MM.1S (cell line): ENCODE results near the gene DPY19L2.
"Not testable (repeated sequence)": the region's sequence is repeated elsewhere in the genome, so short reads cannot be mapped to it uniquely, and the experiment has no call there.

Experiments
- DNase-seq: peaks from one replicate; pipeline ENCODE4 v3.0.0-alpha.2; 2015
- H2AFZ ChIP-seq: fragments of 300-600 bp; sonication (generic); 2 replicates; pipeline ENCODE4 v1.6.0; 2016; ENCODE audit warnings: antibody characterized with exemption, low read length
- H3F3A ChIP-seq: fragments of 300-600 bp; sonication (generic); 2 replicates; pipeline ENCODE4 v1.6.1; 2016; ENCODE audit warnings: mild to moderate bottlenecking, antibody characterized with exemption, low read length, moderate library complexity, mixed read lengths; ENCODE audit not compliant: insufficient read depth
- H3K27ac ChIP-seq: fragments of 300-600 bp; sonication (generic); 2 replicates; pipeline ENCODE4 v1.5.1; 2016; ENCODE audit warnings: mild to moderate bottlenecking, low read length
- H3K27me3 ChIP-seq: fragments of 300-600 bp; sonication (generic); replicated peaks from 2 replicates; pipeline ENCODE4 v1.6.0; 2016; ENCODE audit warnings: low read length; ENCODE audit not compliant: insufficient read depth
- H3K36me3 ChIP-seq: fragments of 300-600 bp; sonication (generic); replicated peaks from 2 replicates; pipeline ENCODE4 v1.6.1; 2016; ENCODE audit warnings: mild to moderate bottlenecking, low read length, mixed read lengths; ENCODE audit not compliant: insufficient read depth
- H3K4me1 ChIP-seq: fragments of 300-600 bp; sonication (generic); 2 replicates; pipeline ENCODE4 v1.6.1; 2016; ENCODE audit warnings: low read length, mixed read lengths
- H3K4me2 ChIP-seq: fragments of 300-600 bp; sonication (generic); 2 replicates; pipeline ENCODE4 v1.6.0; 2016; ENCODE audit warnings: low read depth, low read length
- H3K4me3 ChIP-seq: fragments of 300-600 bp; sonication (generic); 2 replicates; pipeline ENCODE4 v1.5.1; 2016; ENCODE audit warnings: low read length, mixed read lengths
- H3K79me2 ChIP-seq: fragments of 300-600 bp; sonication (generic); 2 replicates; pipeline ENCODE4 v1.6.1; 2016; ENCODE audit warnings: mixed run types, low read length, mixed read lengths
- H3K9ac ChIP-seq: fragments of 300-600 bp; sonication (generic); 2 replicates; pipeline ENCODE4 v1.6.1; 2016; ENCODE audit warnings: low read length, mixed read lengths
- H3K9me2 ChIP-seq: fragments of 300-600 bp; sonication (generic); replicated peaks from 2 replicates; pipeline ENCODE4 v1.6.1; 2016; ENCODE audit warnings: mild to moderate bottlenecking, low read length, mixed read lengths; ENCODE audit not compliant: insufficient read depth
- H3K9me3 ChIP-seq: fragments of 300-600 bp; sonication (generic); replicated peaks from 2 replicates; pipeline ENCODE4 v1.6.1; 2016; ENCODE audit warnings: mild to moderate bottlenecking, low read length, mixed read lengths; ENCODE audit not compliant: insufficient read depth
- H4K20me1 ChIP-seq: fragments of 300-600 bp; sonication (generic); 2 replicates; pipeline ENCODE4 v1.6.1; 2016; ENCODE audit warnings: mild to moderate bottlenecking, low read length, moderate library complexity, mixed read lengths; ENCODE audit not compliant: insufficient read depth
- EZH2 ChIP-seq: fragments of 300-600 bp; sonication (generic); optimal IDR thresholded peaks from 2 replicates; pipeline ENCODE3; 2017; ENCODE audit warnings: low read depth, mild to moderate bottlenecking, antibody characterized with exemption, low read length, mixed read lengths
- EZH2phosphoT487 ChIP-seq: fragments of 300-600 bp; sonication (generic); IDR thresholded peaks from 2 replicates; pipeline ENCODE4 v1.6.1; 2018; ENCODE audit warnings: antibody characterized with exemption, low read length
- TF ChIP-seq, protein P1 (sequence below): fragments of 300-600 bp; sonication (generic); IDR thresholded peaks from 2 replicates; pipeline ENCODE4 v1.5.1; 2016; ENCODE audit warnings: antibody characterized with exemption, low read length, mixed read lengths

DPY19L2 gene

GRCh38 chr12:63529641-63530040, 138.7 kb downstream of the DPY19L2 start:
- not testable (repeated sequence) for H3K27me3 ChIP-seq, H3K9me3 ChIP-seq, H3K4me3 ChIP-seq, H4K20me1 ChIP-seq, H3K9me2 ChIP-seq, H3F3A ChIP-seq, H3K27ac ChIP-seq, H3K79me2 ChIP-seq, DNase-seq, H3K36me3 ChIP-seq, H3K9ac ChIP-seq, H3K4me2 ChIP-seq, H2AFZ ChIP-seq, H3K4me1 ChIP-seq

GRCh38 chr12:63525831-63526230, 142.5 kb downstream of the DPY19L2 start:
- no peaks in the 10 kb centered on the region for H3K79me2 ChIP-seq
- no peak overlapping the region for H3K27ac ChIP-seq
- TF ChIP-seq, protein P1, sequence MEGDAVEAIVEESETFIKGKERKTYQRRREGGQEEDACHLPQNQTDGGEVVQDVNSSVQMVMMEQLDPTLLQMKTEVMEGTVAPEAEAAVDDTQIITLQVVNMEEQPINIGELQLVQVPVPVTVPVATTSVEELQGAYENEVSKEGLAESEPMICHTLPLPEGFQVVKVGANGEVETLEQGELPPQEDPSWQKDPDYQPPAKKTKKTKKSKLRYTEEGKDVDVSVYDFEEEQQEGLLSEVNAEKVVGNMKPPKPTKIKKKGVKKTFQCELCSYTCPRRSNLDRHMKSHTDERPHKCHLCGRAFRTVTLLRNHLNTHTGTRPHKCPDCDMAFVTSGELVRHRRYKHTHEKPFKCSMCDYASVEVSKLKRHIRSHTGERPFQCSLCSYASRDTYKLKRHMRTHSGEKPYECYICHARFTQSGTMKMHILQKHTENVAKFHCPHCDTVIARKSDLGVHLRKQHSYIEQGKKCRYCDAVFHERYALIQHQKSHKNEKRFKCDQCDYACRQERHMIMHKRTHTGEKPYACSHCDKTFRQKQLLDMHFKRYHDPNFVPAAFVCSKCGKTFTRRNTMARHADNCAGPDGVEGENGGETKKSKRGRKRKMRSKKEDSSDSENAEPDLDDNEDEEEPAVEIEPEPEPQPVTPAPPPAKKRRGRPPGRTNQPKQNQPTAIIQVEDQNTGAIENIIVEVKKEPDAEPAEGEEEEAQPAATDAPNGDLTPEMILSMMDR, result no peak
- TF ChIP-seq EZH2phosphoT487 (no peak), EZH2 (no peak)
- no peaks in the 10 kb centered on the region for H3K4me1 ChIP-seq
- no peak for DNase-seq
- no peak overlapping the region for H3K4me3 ChIP-seq
- H3K9ac ChIP-seq, result no peak overlapping the region
- H3K36me3 ChIP-seq, result no peaks in the 10 kb centered on the region
- H3K9me2 ChIP-seq, result no peaks in the 10 kb centered on the region
- H3F3A ChIP-seq, result no peaks in the 10 kb centered on the region
- no peaks in the 10 kb centered on the region for H3K9me3 ChIP-seq
- no peak overlapping the region for H2AFZ ChIP-seq
- H4K20me1 ChIP-seq, result no peaks in the 10 kb centered on the region
- H3K27me3 ChIP-seq, result no peaks in the 10 kb centered on the region
- H3K4me2 ChIP-seq, result no peak overlapping the region

GRCh38 chr12:63521706-63522105, 146.6 kb downstream of the DPY19L2 start:
- Histone ChIP-seq H3K36me3 (no peaks in the 10 kb centered on the region), H3K79me2 (no peaks in the 10 kb centered on the region), H3K9ac (no peak overlapping the region), H3K27ac (no peak overlapping the region), H4K20me1 (no peaks in the 10 kb centered on the region), H3K9me3 (no peaks in the 10 kb centered on the region), H3K4me2 (no peak overlapping the region), H3K4me1 (no peaks in the 10 kb centered on the region), H2AFZ (no peak overlapping the region), H3K4me3 (no peak overlapping the region), H3K9me2 (no peaks in the 10 kb centered on the region), H3F3A (no peaks in the 10 kb centered on the region), H3K27me3 (no peaks in the 10 kb centered on the region)
- DNase-seq, result no peak
- TF ChIP-seq, protein P1, result no peak
- TF ChIP-seq EZH2 (no peak), EZH2phosphoT487 (no peak)
